GM18858 (cell line): Measurements from ENCODE around the gene RETSAT.
"Not testable (repeated sequence)": the region's sequence is repeated elsewhere in the genome, so short reads cannot be mapped to it uniquely, and the experiment has no call there.

Experiments
- ATAC-seq: cut with Tn5 transposase; IDR thresholded peaks from one replicate; pipeline ENCODE4 v1.9.1; 2021; ENCODE audit not compliant: unreplicated experiment

RETSAT gene

DNA sequence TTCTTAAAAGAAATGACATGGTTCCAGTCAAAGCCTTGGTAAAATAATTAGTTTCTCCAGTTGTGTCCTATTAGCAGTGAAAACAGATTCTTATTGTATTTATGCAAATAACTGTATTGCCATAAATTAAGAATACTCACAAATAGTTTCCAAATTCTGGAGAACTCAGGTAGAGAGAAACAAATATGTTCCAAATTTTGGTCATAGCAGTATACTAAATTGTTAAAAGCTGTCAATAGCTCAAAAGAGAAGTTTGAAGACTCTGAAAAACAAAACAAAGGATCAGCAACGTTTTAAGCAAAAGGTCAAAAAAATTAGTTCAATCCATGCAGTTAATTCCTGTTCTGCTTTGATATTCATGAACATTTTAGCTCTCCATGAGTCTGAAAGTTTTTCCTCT, 25.7 kb upstream of the RETSAT start:
- ATAC-seq = no peak

DNA sequence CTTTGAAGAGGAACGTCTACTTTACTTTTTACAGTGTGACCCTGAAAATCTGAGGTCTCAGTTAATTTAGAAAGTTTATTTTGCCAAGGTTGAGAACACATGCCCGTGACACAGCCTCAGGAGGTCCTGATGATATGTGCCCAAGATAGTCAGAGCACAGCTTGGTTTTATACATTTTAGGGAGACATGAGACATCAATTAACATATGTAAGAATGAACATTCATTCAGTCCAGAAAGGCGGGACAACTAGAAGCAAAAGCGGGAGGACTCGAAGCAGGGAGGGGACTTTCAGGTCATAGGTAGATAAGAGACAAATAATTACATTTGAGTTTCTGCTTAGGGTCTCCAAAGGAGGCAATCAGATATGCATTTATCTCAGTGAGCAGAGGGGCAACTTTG, 23.9 kb upstream of the RETSAT start:
- no peak for ATAC-seq

DNA sequence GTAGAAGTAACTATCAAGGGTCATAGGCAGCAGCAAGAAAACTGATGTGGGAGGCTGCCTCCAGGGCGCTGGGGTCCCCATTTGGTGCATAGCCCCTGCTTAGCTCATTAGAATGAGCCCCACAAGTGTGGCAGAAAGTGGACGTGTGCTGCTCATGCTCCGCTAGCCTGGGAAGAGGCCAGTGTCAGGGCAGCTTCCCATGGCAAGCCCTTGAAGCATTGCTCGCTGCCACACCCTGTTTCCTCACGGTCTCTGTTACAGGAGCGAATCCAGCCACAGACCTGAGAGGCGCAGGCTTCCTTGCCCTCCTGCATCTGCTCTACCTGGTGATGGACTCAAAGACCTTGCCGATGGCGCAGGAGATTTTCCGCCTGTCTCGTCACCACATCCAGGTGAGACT, 22.8 kb upstream of the RETSAT start:
- ATAC-seq = no peak

DNA sequence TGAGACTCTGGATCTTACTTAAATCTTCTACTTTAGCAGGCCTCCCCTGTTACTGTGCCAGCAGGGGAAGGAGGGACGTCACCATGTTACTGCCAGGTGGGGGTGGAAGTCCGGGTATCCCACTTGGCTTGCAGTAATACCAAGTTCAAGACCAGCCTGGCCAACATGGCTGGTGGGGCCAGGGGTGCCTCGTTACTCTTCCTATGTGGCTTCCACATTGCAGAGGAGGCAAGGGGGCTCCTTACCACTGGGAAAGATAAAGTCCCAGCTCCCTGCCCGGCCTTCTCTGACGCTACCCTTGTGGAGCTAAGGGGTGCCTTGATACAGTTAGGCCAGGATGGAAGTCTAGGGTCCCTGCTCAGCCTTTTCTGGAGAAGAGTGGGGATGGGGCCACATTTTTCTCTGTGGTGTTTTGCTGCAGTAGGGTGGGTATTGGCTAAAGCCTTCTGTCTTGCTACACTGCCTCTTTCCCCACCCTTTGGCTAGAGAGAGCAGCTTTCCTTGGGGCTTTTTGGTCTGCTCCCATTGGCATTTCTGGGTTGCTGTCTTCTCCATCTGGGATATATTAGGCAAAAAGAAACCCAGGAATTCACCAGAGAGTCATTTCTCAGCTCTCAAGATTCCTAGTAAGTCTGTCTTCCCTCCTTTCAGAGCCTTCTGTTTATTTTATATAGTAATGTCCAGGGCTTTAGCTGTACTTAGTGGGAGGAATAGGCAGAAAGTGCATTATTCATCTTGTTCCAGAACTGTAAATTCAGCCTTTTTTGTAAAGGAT, 22.1 kb upstream of the RETSAT start:
- ATAC-seq = no peak

DNA sequence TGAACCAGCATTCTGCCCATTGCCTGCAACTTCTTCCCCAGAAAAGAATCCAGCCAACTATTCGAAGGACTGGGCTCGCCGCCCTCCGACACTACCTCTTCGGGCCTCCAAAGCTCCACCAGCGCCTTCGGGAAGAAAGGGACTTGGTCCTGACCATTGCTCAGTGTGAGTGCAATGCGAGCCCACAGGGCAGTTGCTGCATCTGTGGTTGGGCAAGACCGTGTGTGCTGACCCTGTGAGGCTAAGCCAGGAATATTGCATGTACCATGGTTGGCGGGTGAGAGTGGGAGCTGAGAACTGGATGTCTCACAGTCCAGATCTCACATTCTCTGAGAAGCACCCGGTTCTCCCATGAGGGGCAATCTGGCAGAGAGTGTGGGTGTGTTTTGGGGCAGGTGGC, 16.7 kb upstream of the RETSAT start:
- ATAC-seq = no peak

DNA sequence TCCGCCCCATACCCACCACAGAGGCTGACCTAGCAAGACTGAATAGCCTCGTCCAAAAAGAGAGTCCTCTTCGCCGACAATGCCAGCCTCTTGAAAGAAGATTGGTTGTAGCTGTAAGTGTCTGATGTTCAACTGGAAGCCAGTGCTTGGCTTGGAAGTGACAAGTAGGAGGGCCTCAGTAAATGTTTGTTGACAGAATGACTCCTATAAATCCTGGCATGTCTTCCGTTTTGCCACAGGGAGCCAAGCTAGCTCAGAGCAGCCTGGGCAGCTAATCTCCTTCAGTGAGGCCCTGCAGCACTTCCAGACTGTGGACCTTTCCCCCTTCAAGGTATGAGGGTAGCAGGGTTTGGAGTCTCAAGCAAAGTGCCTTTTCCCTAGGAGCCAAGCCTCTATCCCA, 15.2 kb upstream of the RETSAT start:
- no peak for ATAC-seq

DNA sequence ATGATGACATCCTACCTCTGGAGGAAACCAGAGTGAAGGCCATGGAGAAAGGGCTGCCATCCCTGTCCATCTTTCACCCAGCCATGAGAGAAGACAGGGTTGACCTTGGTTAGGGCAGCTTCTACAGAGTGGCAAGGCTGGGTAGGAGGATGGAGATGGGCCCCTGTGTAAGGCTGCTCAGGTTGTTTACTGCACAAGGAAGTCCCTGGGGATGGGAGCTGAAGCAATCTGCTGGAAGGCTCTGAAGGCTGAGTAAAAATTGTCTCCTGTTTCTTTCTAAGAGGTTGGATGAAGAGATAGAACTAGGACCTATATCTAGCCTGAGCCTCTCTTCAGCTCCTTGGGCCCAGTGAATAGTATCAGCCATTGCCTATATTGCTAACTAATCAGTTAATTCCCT, 14.6 kb upstream of the RETSAT start:
- no peak for ATAC-seq

DNA sequence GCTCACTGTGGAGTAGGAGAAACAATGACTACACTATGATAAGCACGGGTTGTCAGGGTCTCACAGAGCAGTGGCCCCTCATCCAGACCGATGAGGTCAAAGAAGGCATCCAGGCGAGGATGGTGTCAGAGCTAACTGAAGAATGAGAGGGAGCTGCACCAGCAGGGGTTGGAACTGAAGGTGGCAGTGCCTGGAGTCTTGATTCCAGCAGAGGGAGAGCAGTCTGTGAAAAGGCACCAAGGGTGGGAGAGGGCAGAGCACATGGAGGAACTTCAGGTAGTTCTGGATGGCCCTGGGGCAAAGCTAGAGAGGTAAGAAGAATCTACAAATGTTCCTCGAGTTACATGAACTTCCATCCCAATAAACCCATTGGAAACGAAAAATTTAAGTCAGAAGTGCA, 12.9 kb upstream of the RETSAT start:
- no peak for ATAC-seq

DNA sequence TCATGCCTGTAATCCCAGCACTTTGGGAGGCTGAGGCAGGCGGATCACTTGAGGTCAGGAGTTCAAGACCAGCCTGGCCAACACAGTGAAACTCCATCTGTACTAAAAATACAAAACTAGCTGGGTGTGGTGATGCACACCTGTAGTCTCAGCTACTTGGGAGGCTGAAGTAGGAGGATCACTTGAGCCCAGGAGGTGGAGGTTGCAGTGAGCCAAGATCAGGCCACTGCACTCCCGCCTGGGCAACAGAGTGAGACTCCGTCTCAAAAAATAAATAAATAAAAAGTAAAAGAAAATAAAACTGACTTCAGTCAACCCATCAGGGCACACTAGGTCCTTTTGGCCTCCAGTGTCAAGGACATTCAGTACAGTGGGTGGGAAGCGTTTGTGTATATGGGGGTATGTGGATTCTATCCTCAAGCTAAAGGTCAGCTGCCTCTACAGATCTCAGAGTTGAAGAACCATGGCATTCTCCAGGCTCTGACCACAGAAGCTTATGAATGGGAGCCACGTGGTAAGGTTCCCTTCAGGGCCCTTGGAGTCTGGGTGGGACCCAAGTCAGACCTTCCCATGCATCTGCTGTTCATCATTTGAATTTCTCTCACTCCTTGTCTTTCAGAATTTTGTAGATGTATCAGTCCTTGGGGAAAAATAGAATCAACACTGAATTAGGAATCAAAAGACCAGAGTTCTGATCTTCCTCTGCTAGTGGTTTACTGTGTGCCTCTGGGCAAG, 8.5 kb upstream of the RETSAT start:
- not testable (repeated sequence) for ATAC-seq

DNA sequence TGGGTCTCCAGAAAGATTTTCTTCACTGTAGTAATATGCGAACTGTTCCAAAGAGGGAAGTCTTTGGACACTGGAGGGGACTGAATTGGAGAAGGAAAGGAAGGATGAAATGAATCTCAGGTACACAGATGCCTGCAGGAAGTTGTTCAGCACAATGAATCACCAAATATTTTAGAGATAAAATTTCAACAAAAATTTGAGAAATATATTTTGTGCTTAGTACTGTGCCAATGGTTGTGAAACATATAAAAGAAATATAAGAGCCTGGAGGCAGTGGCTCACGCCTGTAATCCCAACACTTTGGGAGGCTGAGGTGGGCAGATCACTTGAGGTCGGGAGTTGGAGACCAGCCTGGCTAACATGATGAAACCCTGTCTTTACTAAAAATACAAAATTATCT, 3.4 kb upstream of the RETSAT start:
- no peak for ATAC-seq

DNA sequence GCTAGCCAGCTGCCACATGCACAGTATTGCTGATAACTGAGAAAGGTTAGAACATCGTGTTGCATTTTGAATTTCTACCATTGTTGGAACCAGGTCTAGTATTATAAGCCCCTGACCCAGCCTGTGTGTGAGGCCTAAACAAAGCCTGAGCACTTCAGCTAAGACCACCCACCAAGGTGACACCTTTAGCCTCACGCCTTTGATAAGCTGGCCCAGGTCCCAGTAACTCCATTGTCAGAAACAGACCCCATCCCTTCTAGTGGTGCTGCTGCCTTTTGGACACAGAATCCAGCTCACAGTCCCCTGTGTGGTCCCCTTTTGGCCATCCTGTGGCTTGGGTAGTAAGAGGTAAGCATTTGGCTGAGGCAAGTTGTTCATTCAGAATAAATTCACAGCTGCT, 1.9 kb upstream of the RETSAT start:
- no peak for ATAC-seq

DNA sequence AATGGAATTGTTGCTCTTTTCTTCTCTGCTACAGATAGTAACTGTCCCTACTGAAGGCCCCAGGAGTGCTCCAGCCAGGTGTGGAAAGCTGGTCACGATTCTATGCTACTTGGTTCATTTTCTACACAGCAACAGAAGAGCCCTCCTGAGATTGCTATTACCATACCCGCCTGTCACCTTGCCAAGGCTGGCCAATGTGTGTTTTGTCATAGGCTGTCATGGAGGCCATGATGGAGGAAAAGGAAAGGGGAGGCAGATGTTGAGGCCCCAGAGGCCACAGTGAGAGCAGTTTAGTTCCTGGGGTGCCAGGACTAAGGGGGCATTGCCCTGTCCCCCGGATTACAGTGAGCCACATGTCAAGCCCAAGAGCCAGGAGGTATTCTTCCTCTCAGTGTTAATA, 1.2 kb upstream of the RETSAT start:
- ATAC-seq = no peak

DNA sequence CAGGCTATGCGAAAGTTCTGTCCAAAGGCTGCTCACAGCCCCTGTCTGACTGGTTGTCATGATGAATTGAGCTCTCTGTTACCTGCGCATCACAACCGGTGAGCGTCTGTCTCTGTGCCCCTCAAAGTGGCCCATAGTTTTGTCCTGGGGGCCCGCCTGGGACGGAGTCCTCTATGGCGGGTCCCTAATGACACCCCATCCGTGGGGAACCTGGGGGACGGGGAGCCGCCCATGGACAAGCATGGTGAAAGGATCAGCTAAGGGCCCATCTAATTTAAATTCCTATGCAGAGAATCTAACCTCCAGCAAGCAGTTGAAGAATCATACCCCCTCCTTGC, 714 bp upstream of the RETSAT start:
- ATAC-seq = peak; percentile 6

DNA sequence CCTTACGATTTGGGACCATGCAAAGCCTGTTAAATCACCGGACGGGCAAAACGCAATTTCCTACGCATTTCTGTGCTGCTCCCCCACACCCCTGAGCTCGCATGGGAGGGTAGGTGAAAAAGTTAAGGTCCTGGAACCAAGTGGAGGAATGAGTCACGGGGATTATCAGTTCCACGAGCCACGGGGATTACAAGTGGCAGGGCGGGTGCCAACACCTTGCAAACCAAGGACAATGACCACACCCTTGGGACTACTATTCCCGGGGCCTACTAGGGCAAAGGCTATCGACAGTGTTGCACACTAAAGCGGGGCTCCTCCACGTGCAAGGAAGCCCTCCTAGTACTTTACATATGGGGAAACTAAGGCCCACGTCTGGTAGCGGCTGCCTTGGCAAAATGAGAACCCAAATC, 447 bp downstream of the RETSAT start:
- no peak for ATAC-seq

DNA sequence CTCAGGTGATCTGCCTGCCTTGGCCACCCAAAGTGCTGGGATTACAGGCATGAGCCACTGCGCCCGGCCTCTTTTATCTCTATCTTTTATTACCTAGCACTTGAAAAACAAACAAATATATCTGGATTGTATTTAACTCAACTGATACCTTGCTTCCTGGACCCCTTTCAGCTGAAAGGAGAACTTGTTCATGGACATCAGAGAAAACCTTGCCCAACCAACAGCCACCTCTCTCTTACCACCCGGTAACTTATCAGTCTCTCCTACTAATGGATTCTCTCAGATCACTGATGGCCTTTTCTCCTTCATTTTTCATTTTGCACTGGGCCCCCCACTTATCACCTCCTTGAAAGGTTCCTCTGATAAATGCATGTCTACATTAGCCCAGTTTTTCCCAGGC, 6.7 kb downstream of the RETSAT start:
- ATAC-seq = no peak

DNA sequence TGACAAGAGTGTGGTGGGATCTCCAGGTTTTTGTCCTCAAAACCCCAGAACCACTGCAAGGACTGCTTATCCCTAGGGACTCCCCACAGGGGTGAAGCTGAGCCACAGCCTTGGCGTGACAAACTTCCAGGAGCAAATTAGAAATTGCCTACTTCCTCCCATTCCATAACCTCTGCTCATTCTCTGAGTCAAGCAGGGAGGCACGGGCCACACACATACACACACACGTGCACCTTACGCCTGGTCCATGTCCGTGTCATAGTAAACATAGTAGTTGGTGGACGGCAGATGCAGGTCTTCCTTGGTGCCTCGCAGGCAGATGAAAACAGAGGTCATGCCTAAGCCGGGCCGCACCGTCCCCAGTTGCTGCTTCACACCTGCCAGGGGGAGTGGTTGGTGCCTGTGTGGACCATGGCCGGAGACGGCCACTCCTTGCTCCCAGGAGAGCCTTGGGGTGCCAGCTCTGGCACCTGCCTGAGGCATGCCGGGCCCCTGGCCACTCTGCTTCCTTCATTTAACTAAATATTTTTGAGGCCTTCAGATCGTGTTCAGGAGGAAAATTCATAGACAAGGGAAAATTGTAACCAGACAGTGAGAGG, 9.9 kb downstream of the RETSAT start:
- no peak for ATAC-seq

DNA sequence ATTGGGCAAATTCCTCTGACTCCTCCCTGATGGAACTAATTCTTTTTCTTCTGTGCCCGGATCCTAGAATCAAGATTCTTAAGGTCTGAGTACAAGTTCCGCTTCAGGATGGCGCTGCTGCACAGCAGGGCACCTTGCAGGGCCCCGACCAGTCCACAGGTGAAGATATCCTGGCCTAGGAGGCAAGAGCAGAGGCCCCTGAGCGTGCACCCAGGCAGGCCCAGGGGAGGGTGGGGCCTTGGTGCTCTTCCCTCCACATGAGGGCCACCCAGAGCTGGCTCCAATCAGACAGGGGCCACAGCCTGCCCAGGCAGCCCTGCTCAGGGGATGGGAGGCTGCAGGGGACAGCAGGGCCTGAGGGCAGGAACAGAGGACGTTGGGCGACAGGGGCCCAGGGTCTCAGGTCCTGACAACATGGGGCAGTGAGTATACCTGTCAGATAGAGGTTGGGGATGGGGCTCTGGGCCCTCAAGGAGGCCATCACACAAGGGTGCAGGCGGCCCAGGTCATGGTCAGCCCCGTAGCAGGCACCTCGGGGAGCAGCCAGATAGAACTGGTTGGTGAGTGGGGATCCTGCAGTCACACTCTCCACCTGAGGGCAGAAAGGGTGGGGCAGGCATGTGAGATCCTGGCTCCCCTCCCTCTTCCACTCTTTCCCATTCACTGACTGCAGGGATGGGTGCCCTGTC, 11.0 kb downstream of the RETSAT start:
- ATAC-seq = not testable (repeated sequence)

DNA sequence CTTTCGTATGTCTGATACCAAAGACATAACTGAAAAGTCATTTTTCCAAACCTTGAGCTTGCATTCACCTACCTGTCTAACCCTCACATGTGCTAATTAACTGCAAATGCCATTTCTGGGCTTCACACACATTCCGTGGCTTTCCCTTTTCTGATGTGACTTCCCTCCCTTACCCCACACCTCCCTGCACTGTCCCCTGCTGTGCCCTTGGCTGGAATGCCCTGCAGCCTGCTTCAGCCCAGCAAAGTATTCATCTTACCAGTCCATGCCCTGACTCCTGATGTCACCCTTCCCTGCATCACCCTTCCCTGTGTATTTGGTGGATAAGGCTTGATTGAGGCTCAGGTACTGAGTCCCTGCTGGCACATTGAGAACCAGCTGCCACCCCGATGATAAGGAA, 12.2 kb downstream of the RETSAT start:
- no peak for ATAC-seq

DNA sequence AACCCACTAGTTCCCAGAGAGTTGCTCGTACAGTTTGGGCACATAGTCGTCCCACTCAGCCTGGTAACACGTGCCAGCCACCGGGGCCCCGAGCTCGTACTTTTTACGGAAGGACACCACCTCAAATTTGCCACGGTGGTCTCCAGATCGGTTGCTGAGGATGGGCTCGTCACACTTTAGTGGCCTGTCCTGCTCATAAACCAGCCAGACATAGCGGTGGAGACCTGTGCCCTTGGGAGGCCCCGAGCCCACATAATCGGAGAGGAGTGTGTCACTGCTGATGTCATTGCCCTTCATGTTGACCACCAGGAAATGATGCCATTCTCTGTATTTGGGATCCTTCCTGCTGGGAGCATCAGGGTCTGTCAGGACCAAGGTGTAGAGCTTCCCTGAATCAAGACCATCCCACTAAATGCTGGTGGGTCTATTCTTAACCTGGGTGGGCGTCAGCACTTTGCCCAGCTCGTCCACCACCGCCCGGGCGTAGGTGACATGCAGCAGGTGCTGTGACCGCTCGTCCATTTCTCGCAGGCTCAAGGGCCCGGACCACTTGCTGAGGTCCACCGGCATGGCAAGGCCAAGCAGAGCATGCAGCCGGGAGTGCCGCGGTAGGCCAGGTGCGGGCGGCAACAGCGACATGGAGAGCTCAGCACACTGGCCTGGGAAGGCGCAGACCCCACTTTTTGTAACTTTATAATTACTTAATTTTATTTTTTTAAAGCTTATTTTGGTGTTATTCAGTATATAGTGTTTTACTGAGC, 12.9 kb downstream of the RETSAT start:
- no peak for ATAC-seq

DNA sequence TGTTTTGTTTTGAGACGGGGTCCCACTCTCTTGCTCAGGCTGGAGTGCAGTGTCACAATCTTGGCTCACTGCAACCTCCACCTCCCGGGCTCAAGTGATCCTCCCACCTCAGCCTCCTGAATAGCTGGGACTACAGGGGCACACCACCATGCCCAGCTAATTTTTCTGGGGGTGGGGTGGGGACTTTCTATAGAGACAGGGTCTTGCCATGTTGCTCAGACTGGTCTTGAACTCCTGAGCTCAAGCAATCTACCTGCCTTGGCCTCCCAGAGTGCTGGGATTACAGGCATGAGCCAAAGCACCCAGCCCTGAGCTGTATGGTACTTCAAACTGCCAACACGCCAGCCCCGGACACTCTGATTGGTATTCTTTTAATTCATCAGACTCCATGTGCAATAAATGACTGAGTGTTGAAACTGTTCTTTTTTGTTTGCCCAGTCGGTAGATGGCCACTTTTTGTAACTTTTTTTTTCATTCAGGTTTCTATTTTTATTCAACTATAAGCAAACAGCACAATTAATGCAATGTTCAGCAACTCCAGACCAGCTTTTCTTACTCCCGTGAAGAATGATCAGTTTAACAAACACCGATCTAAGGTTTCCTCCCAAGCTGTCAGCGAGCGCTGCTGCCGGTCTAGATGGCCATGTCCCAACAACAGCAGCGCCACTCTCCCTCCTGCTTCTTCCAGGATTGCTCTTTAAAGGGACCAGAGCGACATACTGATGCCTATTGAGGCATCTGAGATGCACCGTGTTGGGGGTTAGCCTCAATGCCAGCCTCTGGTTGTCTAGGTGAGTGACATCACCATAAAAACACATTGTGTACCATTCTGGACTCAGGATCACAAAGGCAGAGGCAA, 14.1 kb downstream of the RETSAT start:
- ATAC-seq = no peak
